HG02588 (cell line): ENCODE data around the gene TMEM229B.

Experiments used
- ATAC-seq: cut with Tn5 transposase; IDR thresholded peaks from one replicate; pipeline ENCODE4 v1.9.1; 2021; ENCODE audit warnings: mild to moderate bottlenecking, moderate library complexity; ENCODE audit not compliant: unreplicated experiment

Gene TMEM229B

DNA sequence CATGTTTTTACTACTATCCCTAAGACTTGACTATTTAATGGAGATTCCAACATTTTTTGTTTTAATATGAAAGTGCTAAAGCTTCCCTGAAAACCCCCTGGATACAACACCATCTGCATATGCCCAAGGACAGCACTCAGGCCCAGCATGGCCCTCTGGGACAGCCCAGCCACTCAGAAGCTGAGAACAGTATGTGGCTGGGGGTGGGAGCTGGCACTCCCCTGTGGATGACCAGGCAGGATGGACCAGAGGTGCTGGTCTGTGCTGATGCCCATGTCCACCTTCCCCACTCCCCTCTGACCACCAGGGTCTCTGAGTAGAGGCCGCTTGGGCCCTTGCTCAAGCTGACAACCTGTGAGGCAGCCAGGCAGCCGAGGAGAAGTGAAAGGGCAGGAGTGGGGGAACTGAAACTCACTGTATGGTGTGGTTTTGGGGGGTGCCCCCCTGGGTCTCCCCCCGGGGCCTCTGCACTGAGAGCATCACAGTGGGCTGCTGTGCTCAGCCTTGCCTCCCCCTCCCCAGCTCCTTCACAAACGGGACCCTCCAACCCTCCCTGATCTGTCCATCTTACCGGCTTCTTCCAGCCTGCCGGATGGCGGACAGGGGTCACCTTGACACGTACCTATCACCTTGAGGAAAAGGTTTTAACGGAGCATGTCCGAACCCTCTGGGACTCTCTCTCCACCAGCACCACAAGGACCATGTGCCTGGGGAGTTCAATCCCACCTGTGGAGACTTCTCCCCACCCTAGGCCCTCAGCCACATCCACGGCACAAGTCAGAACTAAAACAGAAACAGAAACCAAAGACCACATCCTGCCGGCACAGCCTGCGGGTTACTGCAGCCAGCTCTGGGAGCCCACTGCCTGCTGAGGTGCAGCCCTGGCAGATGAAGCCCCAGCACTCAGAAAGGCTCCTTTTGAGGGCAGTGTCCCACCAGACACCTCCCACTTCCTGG lies at the start of gene TMEM229B:
Gene TMEM229B (minus strand): TSS at position 785 of the 957 bp plus-strand sequence. CDS start 14,798 bp downstream, outside the sequence.
- peak; percentile 93 for ATAC-seq

DNA sequence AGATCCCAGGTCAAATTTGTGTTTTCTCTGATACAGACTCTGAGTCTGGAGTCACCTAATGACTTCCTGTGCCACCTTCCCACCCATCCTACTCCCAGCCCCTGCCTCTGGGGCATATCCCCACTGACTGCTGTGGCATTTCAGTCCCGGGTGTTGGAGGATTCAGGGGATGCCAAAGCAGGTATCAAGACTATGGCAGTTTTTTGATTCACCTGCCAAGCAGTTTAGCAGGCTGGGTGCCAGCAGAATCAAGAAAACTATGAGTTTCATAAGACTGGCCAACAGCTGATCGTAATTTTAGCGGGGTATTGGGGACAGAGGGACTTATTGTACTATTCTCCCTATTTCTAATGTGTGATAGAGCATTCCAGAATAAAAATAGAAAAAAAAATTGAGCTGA lies 49.2 kb upstream of the TMEM229B start:
- no peak for ATAC-seq

DNA sequence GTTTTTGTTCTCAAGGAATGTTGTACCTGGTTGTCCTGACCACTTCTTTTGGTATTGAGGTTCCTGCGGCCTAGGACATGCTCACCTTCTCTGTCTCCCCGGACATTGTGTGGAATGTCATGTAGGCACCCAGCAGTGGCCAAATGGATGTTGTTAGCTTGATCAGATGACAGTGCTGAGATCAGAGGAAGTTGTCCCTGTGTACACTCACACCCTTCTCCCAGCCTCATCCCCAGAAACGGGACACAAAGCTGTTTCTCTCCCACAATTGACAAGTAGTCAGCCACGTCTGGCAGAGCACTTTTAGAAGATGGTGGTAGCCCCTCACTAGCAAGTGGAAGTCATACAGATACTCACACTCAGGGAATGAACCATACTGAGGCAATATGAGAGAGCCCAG lies 47.6 kb upstream of the TMEM229B start:
- ATAC-seq: no peak

DNA sequence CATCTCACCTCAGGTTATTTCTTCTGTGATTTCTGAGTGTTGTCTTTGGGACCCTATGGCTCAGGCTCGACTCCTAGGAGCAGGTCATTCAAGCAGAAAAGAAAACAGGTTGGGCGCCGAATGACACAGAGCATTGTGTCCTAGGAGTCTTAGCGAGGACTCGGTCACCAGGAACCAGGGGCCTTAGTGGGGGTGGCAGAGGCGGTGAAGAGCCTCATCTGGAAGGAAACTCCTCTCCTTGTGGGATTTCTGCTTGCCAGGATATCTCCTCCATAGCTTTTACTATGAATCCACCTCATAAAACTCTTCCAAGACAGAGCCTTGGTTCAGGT lies 45.2 kb upstream of the TMEM229B start:
- no peak for ATAC-seq

DNA sequence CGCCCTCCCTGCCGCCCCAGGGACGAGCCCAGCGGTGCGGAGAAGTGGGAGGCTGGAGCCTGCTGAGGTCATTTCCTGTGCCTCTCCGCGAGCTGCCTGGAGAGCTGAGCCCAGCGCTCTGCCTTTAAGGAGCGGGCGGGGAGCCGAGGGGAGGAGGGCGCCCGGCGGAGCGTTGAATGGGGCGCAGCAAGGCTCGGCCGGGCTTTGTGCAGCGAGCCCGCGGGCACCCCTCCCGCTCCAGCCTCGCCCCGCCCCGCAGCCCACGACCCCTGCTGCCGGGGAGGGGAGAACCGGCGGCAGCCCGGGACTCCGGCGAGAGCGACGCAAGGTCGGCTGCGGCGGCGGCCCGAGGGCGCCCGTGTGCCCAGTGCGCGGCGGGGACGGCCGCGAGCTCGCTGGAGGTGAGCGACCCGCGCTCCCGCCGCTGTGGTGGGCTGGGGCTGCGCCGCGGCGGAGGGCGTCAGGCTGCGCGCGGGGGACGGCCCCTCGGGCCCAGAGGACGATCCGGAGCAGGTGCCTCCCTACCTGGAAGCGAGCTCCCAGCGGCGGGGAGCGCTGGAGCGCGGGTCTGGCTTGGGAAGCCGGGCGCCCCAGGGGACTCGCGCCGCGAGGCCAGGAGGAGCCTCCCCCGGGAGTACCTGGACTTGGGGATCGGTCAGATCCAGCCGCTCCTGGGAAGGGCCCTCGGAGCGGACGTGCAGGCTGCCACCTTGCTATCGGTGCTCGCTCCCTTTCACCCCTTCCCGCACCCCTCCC lies 44.7 kb upstream of the TMEM229B start, which contains the start of gene PLEKHH1:
Gene PLEKHH1 (plus strand): TSS at position 293 of the 756 bp plus-strand sequence. CDS start 8,578 bp downstream, outside the sequence.
- ATAC-seq: no peak

DNA sequence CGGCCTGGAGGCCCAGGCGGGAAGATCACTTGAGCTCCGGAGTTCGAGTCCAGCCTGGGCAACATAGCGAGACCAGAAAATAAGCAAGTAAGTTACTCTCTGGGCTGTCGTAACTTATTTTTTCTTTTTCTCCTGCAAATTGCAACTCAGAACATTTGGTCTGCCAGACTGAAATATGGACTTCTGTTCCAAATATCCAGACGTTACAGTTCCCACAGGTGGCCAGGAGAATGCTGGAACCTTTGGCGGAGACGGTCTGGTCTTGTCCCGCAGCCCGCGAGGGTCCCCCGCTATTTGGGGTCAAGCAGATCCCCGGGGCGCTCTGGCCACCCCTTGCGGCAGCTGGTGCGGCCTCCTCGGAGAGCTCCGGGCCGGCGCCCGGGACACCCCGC lies 44.1 kb upstream of the TMEM229B start:
- no peak for ATAC-seq

DNA sequence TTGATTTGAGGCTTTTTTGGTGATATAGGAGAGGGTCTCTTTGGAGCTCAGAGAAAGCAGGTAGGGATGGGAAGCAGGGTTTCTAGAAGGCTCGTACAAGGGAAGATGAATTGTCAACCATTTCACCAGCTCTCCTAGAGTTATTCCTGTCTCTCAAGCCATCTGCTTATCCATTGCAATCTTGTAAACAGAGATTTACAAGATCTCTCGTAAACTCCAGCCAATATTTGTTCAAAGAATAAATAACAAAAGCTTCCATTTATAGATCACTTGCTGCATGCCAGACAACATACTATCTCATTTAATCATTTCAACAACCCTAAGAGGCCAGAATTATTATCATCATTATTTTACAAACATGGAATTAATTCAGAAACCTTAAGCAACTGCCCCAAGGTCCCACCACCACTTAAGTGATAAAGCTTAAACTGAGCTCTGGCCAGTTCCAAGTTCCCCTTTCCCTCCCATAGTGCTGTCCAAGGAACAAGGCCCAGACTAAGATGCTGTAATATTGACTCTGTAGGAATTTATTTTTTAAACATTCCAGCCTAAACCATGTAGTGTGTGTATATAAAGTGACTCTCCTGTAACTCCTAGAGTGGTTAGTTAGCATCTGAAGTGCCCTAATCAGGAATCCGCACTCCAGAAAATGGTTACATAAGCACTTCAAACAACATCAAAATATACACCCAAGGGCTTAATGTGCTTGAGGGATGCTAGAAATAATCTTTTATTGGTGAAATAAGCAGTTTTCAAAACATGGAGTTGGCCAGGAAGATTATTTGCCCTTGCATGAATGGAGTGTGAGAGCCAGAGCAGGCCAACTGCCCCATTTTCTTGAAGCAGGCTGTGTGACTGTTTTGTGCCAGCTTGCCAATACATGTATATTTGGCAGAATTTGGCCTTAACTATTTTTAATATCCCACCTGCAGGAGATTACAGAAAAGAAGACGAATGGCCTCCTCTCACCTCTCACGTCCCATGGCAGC lies 41.7 kb upstream of the TMEM229B start:
- ATAC-seq: no peak

DNA sequence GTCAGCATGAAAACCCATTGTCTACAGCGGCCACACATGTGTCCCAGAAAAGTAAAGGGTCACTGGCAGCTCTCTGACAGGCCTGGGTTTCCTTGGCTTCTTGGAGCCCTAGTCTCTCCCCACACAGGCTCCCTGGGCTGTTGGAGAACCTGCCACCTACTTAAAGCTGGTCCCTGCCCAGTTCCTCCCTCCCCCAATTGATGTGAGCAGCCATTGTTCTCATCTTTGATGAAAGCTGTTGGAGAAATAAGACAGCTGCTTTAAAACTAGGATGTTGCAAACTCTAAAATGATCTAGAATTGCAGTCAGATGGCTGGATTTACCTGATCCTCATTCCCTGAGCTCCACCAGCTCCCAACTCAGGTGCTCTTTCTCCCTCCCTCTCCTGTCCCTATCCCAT lies 39.8 kb upstream of the TMEM229B start:
- ATAC-seq: no peak

DNA sequence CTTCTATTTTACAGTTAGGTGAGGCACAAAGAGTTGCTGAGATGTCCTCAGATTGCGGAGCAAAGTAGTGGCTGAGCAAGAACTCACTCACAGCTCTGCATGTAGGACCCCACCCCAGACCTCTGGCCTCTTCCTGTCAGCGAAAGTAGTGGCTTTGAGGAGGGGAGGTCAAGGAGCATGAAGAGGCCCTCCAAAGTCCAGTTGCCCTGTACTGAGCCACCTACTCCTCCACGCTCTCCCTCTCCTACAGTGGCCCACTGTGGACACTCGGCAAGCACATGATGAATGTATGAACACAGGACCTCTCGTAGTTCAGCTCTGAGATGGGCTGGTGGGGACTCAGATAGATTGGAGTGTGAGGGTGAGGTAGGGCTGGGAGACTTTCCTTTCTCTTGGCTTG lies 39.2 kb upstream of the TMEM229B start:
- no peak for ATAC-seq

DNA sequence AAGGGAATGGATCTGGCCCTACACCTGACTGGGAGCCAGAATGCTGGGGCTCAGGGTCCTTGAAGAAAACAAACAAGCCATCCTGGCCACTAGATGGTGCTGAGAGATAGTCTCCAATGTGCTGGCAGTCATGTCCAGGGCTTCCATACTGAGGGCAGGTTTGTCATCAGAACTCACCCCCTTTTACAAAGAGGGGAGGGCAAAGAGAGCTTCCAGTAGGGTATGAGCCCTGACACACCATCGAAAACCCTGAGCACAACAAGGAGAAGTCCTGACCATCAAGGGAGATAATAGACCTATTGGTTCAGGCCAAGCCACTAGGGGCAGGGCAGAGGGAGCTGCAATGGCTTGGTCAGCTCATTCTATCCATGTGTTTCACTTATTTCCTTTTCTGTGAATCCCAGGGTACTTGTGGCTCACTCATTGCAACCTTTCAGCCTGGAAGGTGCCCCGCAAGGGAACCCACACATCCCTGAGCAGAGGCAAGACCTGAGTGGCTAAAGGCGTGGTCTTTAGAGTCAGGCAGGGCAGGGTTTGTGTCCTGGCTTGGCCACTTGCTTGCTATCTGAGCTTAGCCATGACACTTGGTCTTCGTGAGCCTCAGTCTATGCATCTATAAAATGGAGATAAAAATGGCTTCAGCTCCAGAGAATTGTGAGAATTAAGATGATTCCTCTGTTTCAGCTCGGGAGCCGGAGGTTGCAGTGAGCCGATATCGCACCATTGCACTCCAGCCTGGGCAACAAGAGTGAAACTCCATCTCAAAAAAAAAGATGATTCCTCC lies 38.3 kb upstream of the TMEM229B start:
- no peak for ATAC-seq

DNA sequence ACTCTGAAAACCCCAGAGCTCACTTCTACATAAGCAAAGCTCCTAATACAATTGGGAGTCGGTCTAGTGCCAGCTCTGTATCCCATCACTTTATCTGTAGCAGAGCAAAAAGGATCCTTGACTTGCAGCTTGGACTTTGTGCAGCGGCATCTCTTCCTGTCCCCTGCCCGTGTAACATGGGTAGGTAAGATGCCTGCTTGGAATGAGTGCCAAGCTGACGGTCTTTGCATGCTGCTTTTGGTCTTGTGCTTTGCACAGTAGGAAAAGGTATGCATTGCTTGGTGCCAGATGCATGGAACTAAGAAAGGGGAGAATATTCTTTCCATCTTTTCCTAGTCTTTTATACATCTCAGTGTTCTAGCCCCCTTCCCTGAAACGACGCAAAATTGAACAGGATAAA lies 37.7 kb upstream of the TMEM229B start:
- ATAC-seq: no peak

DNA sequence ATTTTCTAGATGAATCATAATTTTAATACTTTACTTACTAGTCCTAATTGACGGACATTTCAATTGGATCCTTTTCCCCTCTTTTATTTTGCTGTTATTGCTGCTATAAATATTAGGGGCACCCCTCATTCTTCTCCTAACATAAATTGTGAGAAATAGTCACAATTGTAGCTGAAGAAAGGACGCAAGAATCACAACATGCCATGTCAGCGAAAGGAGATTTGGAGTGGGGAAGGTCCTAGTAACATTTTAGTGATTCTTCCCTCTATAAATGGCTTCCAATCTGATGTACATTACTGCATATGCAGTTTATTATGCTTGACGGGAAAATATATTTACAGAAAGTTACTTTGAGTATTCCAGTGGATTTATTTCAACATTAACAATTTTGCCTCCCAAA lies 36.9 kb upstream of the TMEM229B start:
- ATAC-seq: no peak

DNA sequence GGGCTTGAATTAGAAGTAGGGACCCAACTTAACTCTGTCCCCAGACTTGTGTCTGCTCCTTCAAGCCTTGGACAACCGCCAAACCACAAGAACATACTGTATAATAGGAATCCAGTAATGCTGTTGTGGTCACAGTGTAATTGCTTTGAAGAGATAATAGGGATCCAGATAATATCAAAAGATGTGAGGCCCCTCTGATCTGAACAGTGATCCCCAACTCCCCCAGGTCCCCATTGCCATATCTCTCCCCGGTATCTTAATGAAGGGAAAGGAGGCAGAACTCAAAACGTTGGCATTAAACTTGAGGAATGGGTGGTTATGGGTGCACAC lies 36.1 kb upstream of the TMEM229B start:
- ATAC-seq: no peak

DNA sequence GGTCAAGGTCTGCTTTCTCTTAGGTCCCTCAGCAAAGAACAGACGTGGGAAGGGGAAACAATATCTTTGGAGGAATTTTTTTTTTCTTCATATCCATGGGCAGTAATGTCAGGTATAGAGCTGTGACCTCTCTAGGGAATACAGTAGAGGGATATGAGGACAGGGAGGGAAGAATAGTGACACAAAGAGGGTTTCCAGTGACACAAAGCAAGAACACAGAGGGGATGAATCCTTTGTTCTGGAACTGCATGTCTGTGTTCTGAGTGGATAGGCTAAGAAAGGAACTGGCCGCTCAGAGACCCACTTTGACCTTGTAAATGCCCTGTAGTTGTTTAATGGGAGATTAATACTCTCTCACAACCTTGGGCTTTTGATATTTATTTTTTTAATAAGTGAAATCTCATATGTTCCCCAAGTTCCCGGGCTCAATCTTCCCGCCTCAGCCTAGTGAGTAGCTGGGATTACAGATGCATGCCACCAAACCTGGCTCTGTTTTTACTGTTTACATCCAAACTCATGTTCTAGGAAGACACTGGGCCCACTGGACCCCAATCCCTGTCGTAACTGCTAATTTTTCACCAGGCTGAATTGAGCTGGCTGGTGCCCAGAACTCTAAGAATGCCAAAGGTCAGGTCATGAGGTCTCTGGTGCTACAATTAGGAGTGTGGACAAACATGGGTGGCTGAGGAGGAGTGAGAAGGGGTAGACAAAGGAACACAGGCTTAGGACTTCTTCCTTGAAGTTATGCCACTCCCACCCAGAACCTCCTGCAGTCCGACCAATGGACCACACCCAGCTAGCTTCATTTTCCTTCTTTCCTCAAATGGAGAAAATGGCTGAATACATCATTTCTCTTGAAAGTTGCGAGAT lies 35.5 kb upstream of the TMEM229B start:
- no peak for ATAC-seq

DNA sequence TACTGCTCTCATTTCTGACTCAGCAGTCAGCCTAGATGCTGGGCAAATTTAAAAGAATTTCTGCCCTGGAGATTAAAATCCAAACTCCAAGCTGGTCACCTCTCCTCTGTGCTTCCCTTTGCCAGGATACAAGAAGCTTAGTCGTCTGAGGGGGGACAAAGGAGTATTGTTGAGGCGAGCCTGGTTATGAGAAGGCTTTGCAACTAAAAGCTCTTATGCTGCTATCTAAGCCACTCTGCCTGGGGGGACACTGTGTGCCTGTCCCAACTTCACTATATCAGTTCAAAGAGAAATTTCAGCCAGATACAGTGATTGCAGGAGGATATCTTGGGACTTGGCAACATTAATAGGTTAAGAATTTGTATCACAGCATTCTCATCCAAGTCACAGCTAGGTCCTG lies 33.7 kb upstream of the TMEM229B start:
- ATAC-seq: no peak

DNA sequence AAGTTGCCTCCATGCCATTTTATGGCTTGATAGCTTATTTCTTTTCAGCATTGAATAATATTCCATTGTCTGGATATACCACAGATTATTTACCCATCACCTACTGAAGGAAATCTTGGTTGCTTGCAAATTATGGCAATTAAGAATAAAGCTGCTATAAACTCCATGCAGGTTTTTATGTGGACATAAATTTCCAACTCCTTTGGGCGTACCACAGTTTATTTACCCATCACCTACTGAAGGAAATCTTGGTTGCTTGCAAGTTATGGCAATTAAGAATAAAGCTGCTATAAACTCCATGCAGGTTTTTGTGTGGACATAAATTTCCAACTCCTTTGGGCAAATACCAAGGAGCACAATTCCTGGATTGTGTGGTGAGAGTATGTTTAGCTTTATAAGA lies 32.0 kb upstream of the TMEM229B start:
- ATAC-seq: no peak

DNA sequence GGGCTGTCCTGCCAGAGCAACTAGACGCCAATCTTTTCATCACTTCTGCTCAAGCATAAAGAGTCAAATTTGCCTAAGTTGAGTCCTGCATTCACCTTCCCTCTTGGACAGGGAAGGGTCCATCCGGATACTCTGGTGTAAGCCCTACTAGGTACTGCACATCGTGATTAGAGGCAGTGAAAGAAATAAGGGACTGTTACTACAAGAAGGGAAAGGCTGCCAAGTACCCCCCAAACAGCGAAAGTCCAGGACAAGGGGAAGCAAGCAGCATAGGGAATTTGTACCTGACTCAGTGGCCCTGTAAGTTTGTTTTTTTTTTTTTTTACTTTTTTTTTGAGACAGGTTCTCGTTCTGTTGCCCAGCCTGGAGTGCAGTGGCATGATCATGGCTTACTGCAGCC lies 30.9 kb upstream of the TMEM229B start:
- no peak for ATAC-seq

DNA sequence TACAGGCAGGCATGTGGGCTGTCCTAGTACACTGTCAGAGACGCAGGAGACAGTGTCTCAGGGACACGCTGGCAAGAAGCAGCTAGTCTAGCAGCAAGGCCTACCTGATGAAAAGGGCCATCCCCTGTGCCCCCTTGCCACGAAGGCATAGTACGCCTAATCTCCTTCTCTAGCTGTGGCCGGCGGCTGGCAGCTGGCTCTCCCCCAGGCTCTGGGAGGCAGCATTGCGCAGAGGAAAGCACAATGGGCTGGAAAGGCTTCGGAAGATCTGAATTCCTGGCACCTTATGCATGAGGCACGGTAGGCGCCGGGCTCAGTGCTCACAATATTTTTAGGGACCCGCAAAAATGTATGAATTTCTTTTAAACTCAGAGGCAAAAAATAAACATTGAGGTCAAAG lies 28.6 kb upstream of the TMEM229B start:
- ATAC-seq: no peak

DNA sequence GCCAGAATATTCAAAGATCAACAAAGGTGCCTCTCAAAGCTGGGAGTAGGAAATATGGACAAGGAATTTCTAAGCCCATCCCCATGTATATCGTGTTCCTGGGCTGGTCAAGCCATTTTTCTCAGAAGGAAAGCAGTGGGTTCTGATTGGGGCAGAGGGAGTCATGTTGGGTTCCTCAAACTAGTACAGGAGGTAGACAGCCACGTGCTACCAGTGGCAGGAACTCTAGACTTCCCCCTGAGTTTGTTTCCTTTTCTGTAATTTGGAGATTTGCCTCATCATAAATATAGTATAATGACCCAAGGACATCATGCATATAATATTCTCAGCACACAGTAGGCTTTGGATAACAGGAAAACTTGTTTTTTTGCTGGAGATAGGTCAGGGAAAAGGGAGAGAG lies 28.2 kb upstream of the TMEM229B start:
- ATAC-seq: no peak
